Activated naive CD4-positive, alpha-beta T cell treated with Interleukin-2 at 50 U/mL for 16 hours (primary cell): ENCODE data around the gene IDH3G.
"Not testable (repeated sequence)": the region's sequence is repeated elsewhere in the genome, so short reads cannot be mapped to it uniquely, and the experiment has no call there.

Experiments used
- DNase-seq: peaks from one replicate; pipeline ENCODE4 v3.0.0-alpha.2; 2020

IDH3G gene

GRCh38 chrX:153746991-153747390, 47.2 kb downstream of the IDH3G start:
- DNase-seq: not testable (repeated sequence)

GRCh38 chrX:153746359-153746758, 47.8 kb downstream of the IDH3G start:
- DNase-seq: no peak

GRCh38 chrX:153745067-153745433, 49.1 kb downstream of the IDH3G start:
- DNase-seq: not testable (repeated sequence)

- no peak for DNase-seq
These were observed 49.7 kb downstream of the IDH3G start for GRCh38 chrX:153744210-153745066.

GRCh38 chrX:153743468-153744209, 50.5 kb downstream of the IDH3G start:
- not testable (repeated sequence) for DNase-seq

- DNase-seq: not testable (repeated sequence)
These were observed 51.2 kb downstream of the IDH3G start for GRCh38 chrX:153742796-153743467.

- not testable (repeated sequence) for DNase-seq
These were observed 52.1 kb downstream of the IDH3G start for GRCh38 chrX:153742111-153742510.

- no peak for DNase-seq
These were observed 52.7 kb downstream of the IDH3G start for GRCh38 chrX:153741446-153741845.

GRCh38 chrX:153740631-153741222, 53.4 kb downstream of the IDH3G start:
- DNase-seq: no peak

GRCh38 chrX:153739754-153740486, 54.3 kb downstream of the IDH3G start:
- DNase-seq: peak; percentile 25

GRCh38 chrX:153738056-153738605, 56.0 kb downstream of the IDH3G start:
- DNase-seq: no peak

- DNase-seq: no peak
These were observed 57.2 kb downstream of the IDH3G start for GRCh38 chrX:153736871-153737441.

GRCh38 chrX:153736071-153736820, 57.9 kb downstream of the IDH3G start:
- DNase-seq: no peak
